Activated CD4-positive, alpha-beta T cell treated with anti-CD3 and anti-CD28 coated beads, Interleukin-2, amount 50 U/mL, for 24 hours (primary cell): Measurements from ENCODE around the gene ANGPTL8.

Experiments used
- DNase-seq, 2 donors: peaks; one replicate each; pipeline ENCODE4 v3.0.0-alpha.2; 2020; ENCODE audit warnings: low read depth in 1 of 2, low spot score in 1 of 2

The ANGPTL8 gene

DNA sequence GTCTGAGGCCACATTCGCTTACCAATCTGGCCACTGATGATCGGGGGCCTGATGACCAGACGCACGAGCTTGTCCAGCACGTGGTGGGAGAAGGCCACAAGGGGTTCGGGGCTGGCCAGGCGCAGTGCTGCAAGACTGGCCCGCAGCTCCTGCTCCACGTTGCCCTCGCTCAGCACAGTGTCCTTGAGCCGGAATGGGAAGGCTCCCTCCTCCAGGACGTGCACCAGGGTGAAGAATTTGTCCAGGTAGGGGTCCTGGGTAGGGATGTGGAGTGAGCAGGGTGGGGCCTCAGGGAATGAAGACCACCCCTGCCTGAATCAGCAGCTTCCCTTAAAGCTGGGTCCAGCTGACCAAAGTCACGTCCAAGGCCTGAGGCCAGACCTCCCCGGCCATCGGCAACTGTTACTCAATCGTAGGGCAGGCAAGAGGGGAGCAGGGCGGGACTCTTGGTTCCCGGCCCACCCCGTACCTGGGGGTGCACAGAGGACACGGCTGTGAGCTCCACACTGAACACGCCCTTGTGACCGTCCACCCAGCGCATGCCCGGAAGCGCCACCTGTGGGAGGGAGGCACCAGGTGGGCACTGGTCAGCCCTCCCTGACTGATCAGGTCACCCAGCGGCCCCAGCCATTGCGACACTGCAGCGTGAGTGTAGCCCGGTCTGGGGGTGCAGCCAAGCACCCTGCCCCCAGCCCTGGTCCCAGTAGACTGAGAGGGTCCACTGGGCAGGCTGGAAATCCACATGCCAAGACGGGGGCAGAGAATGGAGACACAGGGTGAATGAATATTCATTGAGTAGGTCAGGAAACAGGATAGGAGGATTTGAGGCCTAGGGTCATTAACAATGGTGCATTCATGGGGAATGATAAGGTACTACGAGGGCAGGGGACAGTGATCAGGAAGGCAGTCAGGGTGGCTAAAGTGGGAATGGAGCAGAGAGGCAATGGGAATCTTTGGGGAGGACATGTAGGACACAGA is 2.8 kb upstream of the ANGPTL8 start:
- no peak for DNase-seq

DNA sequence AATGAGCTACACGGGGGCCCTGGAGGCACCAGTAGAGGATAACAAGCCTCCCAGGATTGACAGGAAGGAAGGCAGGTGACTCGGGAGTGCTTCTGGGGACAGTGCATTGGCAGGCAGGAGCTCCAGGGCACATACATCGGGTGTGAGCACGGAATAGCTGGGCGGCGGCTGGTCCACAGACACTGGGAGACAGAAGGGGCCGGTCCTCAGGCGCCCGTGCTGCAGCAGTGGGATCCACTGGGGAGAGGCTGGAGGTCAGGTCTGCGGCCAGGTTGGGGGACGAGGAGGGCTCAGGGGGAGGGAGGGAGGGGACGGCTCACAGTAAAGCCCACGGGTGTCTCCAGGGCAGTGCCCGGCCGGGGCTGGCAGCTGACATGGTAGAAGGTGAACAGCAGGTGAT is 2.1 kb upstream of the ANGPTL8 start:
- DNase-seq, result no peak

DNA sequence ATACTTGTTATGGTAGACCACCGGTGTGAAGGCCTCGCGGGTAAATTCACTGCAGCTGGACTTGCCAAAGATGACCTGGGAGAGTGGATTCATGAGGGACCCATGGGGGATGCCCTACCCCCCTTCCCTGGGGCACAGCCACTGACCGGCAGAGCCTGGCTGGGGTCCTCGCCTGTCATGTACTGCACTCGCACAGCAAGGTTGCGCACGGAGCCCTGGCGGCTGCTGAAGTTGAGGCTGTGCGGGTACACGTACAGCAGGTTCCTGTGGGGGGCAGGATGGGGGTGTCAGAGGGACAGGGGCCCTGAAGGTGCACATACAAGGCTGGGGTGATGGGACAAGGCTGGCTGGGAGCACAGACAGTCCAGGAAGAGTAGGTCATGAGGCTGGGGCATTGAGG is 1.4 kb upstream of the ANGPTL8 start:
- DNase-seq, result no peak

DNA sequence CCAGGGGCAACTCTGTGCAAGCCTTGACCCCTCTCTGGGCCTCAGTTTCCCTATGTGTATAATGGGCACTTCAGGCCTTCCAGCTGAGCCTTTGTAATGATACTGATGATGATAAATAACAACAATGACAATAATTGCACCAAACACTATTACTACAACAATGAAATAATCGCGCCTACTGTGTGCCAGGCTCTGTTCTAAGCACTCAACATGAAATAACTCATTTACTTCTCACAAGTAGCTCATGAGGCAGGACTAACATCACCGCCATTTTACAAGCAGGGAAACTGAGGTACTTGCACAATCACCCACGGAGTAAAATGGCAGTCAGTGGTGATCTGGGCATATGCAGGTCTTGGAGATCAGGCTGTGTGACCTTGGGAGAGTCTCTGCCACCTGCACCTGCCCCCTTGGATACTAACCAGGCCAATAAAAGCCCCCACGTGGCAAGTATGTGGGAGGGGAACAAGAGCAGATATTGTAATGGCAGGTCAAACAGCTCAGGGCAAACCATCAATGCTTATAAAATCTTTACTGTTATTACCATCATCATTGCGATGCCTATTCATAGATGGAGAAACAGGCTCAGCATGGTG is 540 bp upstream of the ANGPTL8 start:
- no peak for DNase-seq

DNA sequence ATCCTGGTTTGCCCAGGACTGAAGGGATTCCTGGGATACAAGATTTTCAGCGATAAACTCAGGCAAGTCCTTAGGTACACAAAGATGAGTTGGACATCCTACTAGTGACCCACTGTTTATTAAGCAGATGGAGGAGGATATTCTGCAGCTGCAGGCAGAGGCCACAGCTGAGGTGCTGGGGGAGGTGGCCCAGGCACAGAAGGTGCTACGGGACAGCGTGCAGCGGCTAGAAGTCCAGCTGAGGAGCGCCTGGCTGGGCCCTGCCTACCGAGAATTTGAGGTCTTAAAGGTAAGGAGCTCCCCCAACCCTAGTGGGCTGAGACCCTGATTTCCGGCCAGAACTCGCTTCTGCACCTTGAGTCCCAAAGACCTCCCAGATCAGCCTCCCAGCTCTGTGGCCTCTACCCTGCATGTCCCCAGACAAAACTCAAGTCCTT is 607 bp downstream of the ANGPTL8 start:
- DNase-seq, result no peak

DNA sequence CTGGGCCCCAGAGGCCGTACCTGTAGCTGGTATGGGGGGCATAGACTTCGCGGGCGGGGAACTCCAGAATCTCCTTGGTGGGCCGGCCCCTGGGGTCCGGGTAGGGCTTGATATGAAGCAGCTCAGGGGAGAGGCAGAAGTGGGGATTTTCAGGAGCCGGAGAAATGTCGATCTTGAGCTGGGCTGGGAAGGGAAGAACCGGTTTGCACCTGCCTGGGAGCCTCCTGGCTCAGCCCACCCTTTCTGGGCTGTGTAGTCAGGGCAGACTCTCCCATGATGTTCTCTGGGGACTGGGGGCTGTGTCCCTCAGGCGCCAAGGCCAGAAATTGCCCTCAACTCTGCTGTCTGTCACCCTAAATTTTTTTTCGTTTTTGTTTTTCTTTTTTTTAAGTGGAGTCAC is 2.6 kb downstream of the ANGPTL8 start:
- DNase-seq, result no peak

DNA sequence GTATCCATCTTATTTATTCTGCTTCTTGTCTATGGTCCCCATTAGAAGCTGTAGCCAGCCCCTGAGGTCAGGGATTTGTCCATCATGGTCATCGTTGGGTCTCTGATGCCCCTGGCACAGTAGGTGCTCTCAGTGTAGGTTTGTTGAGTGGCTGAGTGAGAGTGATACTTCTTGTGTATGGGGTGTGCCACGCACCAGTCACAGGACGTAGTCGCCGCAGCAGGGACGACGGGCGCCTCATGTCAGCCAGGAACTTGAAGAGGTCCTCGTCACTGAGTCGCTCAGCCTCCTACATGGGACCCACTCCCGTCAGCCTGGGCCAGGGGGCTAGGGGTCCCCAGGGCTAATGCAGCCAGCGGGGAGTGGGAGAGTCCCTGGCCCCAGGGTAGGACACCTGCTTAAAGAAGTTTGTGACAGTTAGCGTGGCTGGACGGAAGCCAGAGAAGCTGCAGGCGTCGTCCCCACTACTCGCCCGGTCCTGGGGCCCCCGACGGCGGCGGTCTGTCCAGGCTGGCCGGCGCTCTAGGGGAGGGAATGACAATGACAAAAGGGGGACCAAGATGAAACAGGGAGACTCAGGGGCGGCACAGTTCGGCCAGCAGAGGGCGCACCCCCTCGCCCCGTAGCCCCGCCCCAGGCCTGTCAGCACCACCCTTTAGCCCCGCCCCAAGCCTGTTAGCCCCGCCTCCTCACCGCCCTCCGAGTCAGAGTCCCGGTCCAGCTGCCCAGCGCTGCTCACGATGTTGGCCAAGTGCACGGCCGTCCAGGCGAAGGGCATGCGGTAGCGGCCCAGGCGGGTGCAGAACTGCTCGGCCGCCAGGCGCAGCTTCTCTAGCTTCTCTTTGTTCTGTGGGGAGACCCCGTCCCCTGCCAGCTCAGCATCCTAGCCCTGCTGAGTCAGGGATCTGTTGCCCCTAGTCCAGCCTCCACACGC is 3.7 kb downstream of the ANGPTL8 start:
- peak; percentile 78 to 83 for DNase-seq

DNA sequence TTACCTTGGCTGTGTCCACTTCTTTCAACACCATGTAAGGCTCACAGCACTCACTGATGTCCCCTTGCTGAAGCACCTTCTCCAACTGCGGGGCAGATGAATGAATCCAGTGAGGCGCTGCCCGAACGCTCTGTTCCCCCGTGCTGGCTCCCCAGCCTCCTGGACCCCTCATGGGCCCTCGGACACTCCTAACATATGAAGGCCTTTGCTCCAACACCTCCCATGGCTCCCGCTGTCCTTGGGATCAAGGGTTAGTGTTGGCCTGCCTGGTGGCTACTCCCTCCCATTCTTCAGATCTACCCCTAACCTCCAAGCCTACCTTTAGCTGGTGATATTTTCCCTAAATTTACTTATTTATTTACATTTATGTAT is 4.4 kb downstream of the ANGPTL8 start:
- no peak for DNase-seq

DNA sequence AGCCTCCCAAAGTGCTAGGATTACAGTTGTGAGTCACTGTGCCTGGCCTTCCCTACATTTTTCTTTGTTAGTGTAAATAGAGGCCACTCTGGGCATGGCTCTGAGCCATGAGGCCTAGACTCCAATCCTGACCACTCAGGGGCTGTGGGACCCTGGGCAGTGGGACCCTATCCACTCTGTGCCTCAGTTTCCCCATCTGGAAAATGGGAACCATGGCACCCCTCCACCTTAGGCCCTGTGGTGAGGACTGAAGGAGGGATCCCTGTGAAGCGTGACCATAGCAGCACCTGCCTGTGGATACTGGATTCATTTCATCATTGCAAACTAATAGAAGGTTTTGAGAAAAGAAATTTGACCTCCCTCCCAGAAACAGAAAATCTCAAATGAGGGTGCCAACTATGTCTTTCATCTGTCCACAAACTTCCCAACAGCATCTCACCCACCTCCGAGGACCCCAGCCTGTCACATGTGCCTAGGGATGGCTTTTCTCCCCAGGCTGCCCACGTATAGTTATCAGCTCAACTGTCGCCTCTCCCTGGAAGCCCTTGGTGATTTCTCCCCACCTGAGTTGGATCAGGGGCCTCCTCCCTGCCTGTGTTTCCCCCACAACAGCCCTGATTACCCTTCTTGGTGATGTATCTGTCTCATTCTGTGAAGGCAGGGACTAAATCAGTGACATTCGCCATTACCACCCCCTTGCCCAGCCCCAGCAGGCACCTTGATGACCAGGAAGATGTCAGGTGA is 5.6 kb downstream of the ANGPTL8 start:
- no peak for DNase-seq

DNA sequence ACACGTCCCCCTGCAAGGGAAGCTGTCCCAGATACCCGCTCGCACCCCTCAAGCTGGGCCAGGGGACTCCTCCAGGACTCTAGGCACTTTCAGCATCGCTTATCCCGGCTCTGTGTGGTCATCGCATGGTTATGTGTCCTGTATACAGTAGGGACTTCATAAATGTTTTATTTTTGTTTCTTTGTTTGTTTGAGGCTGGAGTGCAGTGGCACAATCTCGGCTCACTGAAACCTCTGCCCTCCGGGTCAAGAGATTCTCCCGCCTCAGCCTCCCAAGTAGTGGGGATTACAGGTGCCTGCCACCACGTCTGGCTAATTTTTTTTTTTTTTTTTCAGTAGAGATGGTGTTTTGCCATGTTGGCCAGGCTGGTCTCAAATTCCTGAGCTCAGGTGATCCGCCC is 7.5 kb downstream of the ANGPTL8 start:
- DNase-seq, result no peak

DNA sequence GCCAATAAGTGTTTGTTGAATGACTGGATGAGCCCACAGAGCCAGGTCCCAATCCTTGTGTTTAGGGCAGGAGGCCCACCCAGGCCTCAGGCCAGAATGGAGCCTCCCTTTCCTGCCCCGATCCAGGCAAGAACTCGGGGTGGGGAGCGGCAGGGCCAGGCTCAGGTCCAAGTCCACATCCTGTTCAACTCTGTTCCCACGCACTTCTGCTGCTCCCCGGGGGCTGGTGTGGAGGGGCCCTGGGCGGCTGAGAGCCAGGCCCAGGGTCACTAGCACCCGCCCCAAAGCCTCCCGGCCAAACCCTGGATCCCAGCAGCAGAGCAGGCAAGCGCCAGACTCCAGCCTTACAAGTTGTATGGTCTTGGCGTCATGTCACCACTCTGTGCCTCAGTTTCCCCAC is 8.0 kb downstream of the ANGPTL8 start:
- DNase-seq, result no peak

DNA sequence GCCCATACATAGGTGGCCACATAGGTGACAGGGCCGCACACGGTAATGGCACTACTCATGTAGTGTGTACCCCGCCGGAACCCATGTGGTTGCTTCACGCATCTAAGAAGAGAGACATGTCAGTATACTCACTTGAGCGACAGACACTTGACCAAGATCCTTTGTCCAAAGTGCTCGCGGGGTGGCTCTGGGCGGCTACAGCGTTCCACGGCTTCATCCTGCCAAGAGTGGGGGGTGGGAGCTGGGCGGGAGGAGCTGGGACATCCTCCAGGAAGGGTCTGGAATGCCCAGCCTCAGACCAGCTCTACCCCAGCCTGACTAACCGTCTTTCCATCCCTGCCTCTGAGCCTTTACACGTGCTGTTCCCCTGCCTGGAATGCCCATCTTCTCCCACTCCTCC is 8.5 kb downstream of the ANGPTL8 start:
- DNase-seq, result no peak

DNA sequence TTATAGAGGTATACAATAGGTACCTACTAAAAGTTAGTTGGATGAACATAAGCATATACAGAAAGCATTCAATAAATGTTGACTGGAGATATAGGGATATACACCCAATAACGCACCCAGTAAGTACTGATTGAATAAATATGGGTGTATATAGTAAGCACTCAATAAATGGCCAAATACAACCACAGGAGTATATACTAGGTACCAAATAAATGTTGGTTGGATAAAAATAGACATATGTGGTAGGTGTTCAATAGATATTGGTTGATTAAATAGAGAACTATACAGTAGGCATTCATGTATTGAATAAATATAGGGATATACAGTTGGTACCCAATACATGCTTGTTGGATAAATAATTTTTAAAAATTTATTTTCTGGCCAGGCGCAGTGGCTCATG is 9.4 kb downstream of the ANGPTL8 start:
- no peak for DNase-seq

DNA sequence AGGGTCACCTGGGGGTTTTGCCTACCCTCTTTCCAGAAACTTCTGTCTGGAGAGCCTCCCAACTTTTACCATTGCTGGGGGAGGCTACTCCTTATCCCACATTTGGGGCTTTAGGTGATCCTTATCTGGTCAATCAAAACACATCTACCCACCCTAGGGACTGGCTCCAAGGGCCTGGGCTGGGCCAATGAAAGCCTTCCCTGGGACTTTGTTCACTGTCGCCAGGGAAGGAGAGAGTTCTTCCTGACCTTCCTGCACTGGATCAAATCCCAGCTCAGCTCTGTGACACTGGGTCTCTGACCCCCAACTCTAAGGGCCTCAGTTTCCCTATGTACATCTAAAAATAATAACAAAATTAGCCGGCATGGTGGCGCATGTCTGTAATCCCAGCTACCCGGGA is 11.8 kb downstream of the ANGPTL8 start:
- no peak for DNase-seq

DNA sequence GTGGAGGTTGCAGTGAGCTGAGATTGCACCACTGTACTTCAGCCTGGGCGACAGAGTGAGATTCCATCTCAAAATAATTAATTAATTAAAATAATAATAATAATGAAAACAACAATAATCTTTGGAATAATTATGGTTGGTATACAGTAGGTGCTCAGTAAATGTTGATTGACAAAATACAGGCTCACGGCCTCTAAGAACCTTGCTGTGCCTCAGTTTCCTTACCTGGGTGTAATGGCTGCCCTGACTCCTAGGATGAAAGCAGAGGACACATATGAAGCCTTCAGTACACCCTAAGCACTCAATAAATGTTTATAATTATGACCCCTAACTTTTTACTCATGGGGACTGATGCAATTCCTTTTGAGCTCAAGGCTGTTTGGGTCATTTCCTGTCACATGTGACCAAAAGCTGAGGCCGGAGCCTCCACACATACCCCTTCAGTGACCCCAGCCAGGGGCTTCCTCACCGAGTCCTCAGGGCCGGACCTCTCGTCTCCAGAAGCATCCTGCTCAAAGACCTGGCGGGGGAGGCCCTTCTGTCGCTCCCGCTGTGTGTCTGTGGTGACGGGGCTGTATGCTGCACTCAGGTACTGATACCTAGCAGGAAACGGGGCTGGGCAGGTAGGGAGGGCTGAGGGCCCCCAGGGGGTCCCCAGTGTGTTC is 12.4 kb downstream of the ANGPTL8 start:
- DNase-seq, result no peak

DNA sequence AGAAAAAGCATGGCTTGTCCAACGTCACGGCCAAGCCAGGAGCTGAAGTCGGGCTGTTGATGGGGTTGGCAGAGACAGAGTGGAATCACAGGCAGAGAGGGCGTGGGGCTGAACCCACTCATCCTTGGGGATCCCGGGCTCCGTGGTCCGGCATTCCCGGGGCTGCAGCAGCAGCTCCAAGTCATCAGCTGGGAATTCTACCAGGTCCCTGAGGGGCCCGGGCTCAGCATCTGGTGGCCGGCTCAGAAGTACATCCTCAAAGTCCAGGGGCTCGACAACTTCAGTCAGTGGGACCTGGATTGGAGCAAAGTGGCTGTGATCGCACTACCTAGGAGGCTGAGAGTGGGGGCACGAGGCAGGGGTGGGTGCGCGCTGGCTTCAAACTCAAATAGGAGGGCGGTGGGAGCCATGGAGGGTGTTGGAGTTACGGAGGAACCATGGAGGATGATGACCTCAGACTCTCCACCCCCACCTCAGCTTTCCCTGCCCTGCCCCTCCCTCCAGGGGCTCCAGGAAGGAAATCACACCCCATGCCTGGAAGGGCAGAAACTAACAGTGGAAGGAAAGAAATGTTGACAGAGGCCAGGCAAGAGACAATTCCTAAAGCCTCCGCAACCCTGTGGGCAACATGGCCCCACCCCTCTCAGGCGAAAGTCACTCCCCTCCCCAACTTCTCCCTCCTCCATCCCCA is 13.4 kb downstream of the ANGPTL8 start:
- DNase-seq, result no peak

DNA sequence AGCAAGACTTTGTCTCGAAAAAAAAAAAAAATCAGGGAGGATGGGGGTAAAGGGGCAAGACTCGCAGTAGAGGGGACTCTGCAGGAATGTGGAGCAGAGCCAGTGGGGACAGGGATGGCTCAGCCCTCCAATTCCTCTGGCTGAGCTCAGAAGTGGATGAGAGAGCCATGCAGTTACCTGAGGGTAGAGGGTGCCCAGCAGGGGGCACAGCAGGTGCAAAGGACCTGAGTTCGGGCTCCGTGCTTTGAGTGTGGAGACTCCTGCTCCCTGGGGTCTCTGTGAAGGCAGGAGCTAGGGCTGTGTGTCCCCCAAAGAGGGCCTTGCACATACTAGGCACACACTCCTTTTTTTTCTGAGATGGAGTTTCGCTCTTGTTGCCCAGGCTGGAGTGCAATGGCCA is 15.2 kb downstream of the ANGPTL8 start:
- DNase-seq, result no peak

DNA sequence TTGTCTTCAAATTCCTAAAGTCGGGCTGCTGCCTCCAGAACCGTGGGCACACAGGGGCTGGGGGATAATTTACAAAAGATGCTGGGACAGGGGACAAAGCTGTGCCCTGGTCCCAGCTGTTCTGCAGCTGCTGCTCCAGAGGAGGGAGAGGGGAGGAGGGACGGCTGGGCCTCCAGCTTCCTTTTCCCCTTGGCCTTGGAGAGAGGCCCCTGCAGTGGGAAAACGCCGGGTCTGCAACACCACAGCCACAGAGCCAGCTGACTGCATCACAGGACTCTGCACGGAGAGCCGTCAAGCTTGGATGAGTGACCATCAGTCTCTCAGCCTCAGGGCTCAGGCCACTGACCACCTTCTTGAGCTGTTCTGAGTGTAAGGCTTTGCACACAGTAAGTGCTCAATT is 16.8 kb downstream of the ANGPTL8 start:
- no peak for DNase-seq

DNA sequence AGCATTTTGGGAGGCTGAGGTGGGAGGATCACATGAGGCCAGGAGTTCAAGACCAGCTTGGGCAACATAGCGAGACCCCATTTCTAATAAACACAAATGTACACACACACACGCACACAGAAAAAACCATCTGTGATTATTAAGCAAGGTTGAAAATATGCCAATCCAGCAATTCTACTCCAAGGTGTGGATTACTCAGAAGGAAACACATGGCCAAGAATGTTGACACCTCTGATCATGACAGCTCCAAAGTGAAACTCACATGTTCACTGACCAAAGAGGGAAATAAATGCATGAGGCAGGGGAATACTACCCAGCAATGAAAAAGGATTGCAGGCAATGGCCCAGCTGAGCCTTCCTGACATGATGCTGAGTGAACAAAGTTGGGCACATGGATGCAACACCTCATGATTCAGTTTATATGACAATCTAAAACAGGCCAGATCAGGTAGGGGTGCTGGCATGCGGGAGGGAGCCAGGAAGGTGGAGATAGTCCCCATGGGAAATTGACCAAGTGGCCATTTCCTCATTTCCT is 18.5 kb downstream of the ANGPTL8 start:
- DNase-seq, result no peak

DNA sequence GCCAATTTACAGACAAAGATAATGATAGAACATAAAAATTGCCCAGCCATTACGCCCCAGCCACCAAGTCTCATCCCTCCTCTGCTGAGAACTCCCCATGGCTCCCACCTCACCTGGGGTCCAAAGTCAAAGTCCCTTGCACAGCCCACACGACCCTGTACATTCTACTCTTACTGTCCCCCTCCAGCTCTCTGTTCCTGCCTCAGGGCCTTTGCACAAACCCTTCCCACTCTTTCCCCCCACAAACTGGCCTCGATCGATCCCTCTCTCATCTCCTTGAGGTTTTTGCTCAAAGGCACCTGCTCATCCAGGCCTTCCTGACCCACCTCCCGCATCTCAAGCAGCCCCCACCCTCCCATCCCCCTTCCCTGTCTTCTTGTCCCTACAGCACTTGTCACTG is 21.6 kb downstream of the ANGPTL8 start:
- DNase-seq, result no peak
